ENCODE results near the gene MAML3.

Gene MAML3

GRCh38 chr4:139799615-139800014 is 354.4 kb downstream of the MAML3 start:
- DNase-seq, result no peak

GRCh38 chr4:139798456-139798855 is 355.5 kb downstream of the MAML3 start:
- DNase-seq, result no peak

- DNase-seq, result no peak
These were observed 356.7 kb downstream of the MAML3 start for GRCh38 chr4:139797287-139797686.

- DNase-seq, result no peak
These were observed 358.3 kb downstream of the MAML3 start for GRCh38 chr4:139795527-139796314.

- no peak for DNase-seq
These were observed 359.6 kb downstream of the MAML3 start for GRCh38 chr4:139794158-139794954.

GRCh38 chr4:139791681-139792080 is 362.3 kb downstream of the MAML3 start:
- DNase-seq, result peak; percentile 32

- no peak for DNase-seq
These were observed 363.7 kb downstream of the MAML3 start for GRCh38 chr4:139790291-139790690.

GRCh38 chr4:139789096-139789654 is 364.8 kb downstream of the MAML3 start:
- DNase-seq, result no peak

- DNase-seq, result no peak
These were observed 367.3 kb downstream of the MAML3 start for GRCh38 chr4:139786494-139787354.

- DNase-seq, result no peak
These were observed 368.6 kb downstream of the MAML3 start for GRCh38 chr4:139785356-139785755.

GRCh38 chr4:139783741-139784484 is 370.1 kb downstream of the MAML3 start:
- no peak for DNase-seq

- DNase-seq, result no peak
These were observed 371.0 kb downstream of the MAML3 start for GRCh38 chr4:139782926-139783522.

- no peak for DNase-seq
These were observed 372.9 kb downstream of the MAML3 start for GRCh38 chr4:139781066-139781465.

- no peak for DNase-seq
These were observed 374.3 kb downstream of the MAML3 start for GRCh38 chr4:139779691-139780090.

- DNase-seq, result no peak
These were observed 376.2 kb downstream of the MAML3 start for GRCh38 chr4:139777757-139778156.

- no peak for DNase-seq
These were observed 377.7 kb downstream of the MAML3 start for GRCh38 chr4:139776235-139776634.

GRCh38 chr4:139774759-139775487 is 379.1 kb downstream of the MAML3 start:
- no peak for DNase-seq

GRCh38 chr4:139773560-139774318 is 380.2 kb downstream of the MAML3 start:
- no peak for DNase-seq

- DNase-seq, result no peak
These were observed 383.6 kb downstream of the MAML3 start for GRCh38 chr4:139770361-139770760.

- DNase-seq, result no peak
These were observed 384.6 kb downstream of the MAML3 start for GRCh38 chr4:139769364-139769763.

Measured in NCI-H748 treated with DMSO at 0.1 percent for 48 hours (cell line).